Activated CD4-positive, alpha-beta T cell treated with anti-CD3 and anti-CD28 coated beads, Interleukin-2, amount 50 U/mL, for 1 hour (primary cell): ENCODE data around the gene ACD.
"Not testable (repeated sequence)": the region's sequence is repeated elsewhere in the genome, so short reads cannot be mapped to it uniquely, and the experiment has no call there.

Source experiments
- DNase-seq: peaks from one replicate; pipeline ENCODE4 v3.0.0-alpha.2; 2020

The ACD gene

DNA sequence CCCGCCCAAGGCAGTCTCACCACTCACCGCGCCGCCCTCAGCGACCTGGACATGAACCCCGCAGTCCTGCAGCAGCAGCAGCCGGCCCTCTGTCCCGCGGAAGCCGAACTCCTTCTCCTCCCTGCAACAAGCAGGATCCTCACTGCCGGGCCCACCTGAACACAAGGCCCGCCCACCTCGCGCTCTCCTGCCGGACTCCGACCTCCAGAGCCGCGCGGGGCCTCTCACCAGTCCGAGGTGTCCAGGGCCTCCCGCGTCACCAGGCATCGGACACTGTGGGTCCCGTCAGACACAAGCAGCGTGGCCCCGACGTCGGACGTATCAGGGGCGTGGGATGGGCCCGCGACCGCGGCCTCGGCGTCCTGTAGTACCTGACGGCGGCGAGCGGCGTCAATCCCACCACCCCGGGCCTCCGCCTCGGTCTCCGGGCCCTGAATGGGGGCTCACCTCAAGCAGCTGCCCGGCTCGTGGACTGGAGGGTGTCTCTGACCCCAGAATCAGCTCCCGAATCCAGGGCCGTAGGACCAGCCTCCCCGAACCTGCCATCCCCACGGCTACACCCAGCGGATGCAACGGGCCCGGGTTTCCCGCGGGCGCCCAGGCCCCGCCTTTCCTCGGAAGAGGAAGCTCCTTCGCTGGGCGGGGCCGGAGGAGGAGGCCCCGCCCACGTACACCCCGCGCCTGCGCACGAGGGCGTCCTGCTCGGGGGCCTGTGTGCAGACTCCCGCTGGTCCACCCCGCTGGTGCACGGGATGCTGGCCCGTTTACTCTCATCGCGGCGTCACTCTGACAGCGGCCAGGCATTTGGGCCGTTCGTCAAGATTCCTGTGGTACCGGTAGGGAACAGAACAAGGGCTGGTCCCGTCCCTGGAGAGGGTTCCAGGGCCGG, at the start of gene ACD:
ACD (minus strand) TSS at position 586 of the 889 bp plus-strand sequence; CDS start at position 546, 40 bp downstream.
- peak; percentile 89 for DNase-seq

DNA sequence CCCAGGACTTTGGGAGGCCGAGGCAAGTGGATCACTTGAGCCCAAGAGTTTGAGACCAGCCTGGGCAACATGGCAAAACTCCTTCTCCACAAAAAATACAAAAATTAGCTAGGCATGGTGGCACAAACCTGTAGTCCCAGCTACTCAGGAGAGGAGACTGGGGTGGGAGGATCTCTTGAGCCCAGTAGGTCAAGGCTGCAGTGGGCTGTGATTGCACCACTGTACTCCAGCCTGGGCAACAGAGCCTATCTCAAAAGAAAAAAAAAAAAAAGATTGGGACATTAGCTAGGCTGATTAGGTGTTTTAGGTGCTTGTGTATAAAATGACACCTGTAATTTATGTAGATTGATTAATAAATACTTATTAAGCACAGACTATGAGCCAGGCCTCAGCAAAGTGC, 49.0 kb upstream of the ACD start:
- no peak for DNase-seq

DNA sequence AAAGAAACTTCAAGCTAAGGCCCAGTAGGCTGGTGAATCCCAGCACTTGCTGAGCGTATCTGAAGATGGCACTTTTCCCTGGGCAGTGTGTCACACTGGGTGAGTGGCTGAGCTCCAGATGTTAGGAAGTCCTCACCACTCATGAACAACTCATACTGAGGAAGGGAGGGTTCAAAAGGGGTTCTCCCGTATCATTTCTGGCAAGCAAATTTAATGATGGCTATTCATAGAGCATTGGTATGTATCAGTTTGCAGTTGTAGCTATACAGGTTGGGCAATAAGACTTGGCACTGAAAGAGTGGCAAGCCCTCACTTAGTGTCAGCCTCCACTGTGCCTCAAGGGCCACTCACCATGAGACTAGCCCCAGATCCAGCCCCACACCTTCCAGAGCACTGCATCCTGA, 48.3 kb upstream of the ACD start:
- DNase-seq, result no peak

DNA sequence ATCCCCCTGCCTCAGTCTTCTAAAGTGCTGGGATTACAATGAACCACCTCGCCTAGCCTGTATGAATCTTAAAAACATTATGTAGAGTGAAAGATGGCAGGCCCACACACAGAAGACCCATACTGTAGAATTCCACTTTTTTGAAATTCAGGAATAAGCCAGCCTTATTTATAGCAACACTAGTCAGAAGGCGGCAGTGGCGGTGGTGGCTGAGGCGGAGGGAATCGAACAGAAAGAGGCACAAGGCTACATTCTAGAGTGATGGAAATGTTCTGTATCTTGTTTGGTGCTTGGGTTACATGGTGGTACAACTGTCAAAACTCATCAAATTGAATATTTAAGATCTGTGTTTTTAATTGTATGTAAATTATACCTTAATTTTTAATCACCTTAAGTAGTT, 47.7 kb upstream of the ACD start:
- no peak for DNase-seq

DNA sequence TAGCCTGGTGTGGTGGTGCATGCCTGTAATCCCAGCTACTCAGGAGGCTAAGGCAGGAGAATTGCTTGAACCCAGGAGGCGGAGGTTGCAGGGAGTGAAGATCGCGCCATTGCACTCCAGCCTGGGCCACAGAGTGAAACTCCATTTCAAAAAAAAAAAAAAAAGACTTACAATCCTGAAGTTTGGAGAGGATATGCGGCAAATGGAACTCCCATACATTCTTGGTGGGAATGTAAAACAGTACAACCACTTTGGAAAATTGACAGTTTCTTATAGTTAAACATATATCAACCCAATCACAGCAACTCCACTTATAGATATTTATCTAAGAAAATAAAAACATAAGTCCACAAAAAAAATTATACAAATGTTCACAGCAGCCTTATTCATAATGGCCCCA, 47.1 kb upstream of the ACD start:
- no peak for DNase-seq

DNA sequence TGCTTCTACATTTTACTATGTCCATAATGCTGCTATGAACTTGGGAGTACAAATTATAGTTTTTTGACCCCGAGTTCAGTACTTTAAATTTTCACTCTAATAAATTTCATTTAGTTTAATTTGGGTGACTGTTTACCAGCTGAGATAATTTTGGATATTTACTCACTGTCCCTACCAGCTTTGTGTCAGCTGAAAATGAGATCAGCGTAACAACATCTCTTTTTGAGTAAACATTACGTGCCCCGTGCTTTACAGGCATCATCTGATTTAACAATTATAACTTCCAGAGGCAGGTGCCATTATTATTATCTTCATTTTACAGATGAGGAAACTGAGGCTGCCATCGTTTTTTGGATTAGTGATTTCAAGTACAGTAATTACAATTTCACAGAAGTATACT, 44.0 kb upstream of the ACD start:
- DNase-seq, result no peak

DNA sequence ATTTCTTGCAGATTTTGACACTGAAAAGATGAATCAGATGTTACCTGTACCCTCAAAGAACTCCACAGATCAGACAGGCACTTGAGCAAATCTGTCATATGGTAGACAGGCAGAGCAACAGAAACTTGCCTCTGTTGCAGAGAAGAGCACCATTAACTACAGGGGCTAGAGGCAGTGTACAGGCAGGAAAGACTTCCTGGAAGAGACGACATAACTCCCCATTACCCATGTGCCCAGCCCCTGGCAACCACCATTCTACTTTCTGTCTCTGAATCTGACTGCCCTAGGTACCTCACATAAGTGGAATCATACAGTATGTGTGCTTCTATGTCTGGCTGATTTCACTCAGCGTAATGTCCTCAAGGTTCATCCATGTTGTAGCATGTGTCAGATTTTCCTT, 43.6 kb upstream of the ACD start:
- no peak for DNase-seq

DNA sequence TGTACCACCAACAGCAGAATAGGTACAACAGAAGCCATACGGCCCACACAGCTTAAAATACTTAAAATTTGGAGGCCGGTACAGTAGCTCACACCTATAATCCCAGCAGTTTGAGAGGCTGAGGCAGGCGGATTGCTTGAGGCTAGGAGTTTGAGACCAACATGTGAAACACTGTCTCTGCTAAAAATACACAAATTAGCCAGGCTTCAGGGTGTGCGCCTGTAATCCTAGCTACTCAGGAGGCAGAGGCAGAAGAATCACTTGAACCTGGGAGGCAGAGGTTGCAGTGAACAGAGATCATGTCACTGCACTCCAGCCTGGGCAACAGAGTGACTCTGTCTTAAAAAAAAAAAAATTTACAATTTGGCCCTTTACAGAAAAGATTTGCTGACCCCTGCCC, 42.1 kb upstream of the ACD start:
- no peak for DNase-seq

DNA sequence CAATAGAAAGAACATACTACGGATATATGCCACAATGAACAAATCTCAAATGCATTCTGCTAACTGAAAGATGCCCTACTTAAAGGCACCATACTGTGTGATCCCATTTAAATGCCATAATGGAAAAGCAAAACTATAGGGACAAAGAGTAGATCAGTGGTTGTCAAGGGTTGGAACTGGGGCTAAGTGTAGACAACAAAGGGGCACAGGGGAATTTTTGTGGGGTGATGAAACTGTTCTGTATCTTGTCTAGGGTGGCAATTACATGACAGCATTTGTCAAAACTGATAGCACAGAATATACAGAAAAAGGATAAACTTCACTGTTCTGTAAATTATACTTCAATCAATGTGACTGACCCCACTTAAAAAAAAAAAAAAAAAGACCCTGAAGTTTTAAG, 41.4 kb upstream of the ACD start:
- no peak for DNase-seq

DNA sequence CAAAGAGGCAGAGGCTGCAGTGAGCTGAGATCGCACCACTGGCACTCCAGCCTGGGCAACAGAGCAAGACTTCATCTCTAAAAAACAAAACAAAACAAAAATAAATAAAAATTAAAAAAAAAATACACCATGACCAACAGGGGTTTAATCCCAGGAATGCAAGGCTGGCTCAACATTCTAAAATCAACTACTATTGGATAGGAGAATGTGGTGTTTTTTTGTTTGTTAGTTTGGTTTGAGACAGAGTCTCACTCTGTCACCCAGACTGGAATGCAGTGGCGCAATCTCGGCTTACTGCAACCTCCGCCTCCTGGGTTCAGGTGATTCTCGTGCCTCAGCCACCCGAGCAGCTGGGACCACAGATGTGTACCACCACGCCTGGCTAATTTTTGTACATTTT, 39.2 kb upstream of the ACD start:
- DNase-seq, result no peak

DNA sequence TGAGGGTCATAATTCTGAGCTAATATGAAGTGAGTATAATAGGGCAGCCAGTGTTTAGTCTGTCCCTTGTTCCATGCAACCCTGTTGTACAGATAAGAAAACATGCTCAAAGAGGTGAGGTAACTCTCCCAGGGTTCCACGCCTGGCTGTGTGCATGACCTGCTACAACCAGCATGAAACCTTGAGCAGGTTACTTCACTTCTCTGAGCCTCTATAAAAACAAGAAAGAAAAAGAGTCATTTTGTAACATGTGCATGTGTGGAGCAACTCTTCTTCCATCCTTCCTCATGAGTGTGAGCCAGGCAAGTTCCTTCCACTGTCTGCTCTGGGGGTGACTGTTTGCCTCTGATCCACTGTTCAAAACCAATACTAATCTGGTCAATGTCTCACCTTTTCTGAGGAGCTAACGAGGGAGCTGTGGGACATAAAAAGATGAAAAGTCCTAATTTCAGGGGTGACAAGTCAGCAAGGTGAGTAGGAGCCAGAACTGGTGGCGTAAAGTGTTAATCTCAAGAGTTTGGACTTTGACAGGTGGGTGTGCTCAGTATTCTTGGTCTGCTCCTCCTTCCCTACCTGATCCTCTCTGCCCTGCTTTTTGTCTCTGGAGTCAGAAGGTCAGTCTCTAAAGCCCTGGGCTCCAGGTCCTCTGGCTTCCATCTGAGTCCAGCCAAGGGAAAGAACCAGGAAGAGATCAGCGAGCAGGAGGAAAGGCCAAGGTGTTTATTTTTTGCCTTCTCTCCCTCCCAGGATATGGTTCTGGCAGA, 37.5 kb upstream of the ACD start:
- no peak for DNase-seq

DNA sequence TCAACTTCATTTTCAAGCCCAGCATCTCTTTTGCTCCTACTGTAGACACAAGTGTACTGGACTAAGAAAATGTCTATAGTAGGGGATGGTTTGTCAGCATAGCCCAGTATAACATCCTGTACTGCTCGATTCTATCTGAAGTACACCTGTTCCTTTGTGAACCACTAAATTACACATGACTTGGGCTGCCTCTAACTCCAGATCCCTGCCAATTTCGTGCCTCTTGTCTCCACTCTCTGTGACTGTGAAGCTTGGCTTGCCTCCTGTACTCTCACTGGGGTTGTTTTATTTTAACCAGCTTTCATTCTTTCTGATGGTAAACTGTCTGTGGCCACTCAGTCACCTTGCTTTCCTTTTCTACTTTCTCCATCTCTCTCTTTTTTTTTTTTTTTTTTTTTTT, 34.6 kb upstream of the ACD start:
- no peak for DNase-seq

DNA sequence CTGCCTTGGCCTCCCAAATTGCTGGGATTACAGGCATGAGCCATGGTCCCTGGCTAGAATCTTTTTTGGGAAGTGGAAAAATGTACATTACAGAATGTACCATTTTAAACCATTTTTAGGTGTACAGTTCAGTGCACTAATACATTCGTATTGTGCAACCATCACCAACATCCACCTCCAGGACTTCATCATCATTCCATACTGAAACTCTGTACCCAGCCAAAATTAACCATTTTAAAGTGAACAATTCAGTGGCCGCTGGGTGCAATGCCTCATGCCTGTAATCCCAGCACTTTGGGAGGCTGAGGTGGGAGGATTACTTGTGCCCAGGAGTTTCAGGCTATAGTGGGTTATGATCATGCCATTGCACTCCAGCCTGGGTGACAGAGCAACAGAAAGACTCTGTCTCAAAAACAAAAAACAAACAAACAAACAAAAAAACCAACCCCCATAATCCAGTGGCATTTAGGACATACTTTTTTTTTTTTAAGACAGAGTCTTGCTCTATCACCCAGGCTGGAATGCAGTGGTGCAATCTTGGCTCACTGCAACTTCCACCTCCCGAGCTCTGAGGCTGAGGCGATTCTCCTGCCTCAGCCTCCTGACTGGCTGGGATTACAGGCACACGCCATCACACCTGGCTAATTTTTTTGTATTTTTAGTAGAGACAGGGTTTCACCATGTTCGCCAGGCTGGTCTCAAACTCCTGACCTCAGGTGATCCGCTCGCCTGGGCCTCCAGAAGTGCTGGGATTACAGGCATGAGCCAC, 33.6 kb upstream of the ACD start:
- not testable (repeated sequence) for DNase-seq

DNA sequence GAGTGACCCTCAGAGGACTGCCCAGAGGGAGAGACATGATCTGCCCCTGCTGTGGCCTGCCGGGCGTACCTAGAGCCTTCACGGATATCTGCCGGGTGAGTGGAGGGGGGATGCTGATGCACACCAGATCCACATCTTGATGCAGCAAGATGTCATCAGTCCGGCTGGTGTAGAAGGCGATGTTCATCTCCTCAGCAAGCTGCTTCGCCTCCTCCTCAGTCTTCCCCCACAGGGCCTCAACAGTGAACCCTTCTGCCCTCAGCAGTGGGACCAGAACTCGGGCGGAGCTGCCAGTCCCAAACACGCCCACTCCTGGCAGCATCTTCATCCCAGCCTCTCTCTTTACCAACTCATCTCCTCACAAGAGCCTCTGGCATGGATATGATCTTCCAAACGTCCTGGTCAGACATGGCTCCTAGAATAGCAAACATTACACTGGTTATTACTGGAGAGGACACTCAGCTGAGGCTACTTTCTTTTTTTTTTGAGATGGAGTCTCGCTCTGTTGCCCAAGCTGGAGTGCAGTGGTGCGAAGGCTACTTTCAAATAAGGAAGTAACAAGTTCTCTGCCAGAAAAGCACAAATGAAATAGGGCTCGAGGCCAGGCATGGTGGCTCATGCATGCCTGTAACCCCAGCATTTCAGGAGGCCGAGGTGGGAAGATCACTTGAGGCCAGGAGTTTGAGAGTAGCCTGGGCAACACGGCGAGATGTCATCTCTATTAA, 25.5 kb upstream of the ACD start:
- DNase-seq, result no peak

DNA sequence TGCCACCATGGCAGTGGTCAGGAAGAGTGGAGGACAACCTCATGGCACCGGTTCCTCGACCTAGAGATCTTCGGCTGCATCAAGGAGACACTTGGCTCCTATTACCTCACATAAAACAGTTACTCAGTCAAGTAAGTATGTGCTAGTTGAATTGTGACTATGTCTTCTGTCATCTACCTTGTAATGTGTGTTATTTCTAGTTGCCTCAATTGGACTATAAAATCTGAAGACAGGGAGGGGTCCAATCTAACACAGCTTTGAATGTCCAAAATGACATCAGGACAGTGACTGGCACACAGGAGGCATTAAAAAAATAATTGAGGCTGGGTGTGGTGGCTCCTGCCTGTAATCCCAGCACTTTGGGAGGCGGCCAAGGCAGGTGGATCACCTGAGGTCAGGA, 23.7 kb upstream of the ACD start:
- DNase-seq, result no peak

DNA sequence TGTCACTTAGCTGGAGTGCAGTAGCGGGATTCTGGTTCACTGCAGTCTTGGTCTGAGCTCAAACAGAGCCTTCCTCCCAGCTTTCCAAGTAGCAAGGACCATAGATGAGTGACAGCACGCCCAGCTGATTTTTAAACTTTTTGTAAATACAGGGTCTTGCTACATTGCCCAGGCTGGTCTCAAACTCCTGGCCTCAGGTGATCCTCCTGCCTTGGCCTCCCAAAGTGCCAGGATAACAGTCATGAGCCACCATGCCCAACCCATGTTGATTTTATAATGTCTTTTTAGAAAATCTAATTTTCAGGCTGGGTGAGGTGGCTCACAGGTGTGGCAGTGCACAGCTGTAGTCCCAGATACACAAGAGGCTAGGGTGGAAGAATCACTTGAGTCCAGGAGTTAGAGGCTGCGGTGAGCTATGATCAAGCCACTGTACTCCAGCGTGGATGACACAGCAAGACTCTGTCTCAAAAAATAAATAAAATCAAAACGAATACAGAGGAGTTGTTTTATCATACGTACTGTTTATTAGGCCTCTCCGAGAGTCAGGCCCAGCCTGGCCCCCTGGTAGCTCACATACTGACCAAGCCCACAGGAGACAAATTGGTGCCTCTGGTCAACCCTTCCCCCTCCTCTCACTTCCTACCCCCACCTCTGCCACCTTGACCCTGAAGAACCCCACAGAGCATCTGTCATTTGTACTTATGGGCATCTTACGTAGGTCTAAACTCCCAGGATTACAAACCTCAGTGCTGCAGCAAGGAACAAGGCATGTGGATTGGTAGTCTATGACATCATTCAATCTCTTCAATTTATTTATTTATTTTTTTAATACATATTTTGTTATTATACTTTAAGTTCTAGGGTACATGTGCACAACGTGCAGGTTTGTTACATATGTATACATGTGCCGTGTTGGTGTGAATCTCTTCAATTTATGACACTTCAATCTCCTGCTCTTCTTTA, 20.2 kb upstream of the ACD start:
- DNase-seq, result no peak

DNA sequence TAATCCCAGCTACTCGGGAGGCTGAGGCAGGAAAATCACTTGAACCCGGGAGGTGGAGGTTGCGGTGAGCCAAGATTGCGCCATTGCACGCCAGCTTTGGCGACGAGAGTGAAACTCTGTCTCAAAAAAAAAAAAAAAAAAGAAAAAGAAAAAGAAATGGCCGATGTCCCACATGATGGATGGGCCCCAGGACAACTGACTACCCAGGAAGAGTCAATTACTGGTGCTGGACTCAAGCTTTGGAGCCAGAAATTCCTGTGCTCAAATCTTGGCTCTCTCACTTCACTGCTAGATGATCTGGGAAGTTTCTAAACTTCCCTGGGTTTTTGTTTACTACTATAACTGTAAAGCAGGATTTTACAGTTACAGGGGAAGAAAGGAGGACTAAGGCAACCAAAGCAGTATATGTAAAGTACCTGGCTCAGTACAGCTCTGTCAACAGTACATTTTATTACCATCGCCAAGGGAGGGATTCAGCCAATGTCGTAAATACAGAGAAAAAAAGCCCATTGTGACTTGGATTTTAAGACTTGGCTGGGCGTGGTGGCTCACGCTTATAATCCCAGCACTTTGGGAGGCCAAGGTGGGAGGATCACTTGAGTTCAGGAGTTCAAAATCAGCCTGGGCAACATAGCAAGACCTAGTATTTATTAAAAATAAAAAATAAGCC, 18.4 kb upstream of the ACD start:
- no peak for DNase-seq

DNA sequence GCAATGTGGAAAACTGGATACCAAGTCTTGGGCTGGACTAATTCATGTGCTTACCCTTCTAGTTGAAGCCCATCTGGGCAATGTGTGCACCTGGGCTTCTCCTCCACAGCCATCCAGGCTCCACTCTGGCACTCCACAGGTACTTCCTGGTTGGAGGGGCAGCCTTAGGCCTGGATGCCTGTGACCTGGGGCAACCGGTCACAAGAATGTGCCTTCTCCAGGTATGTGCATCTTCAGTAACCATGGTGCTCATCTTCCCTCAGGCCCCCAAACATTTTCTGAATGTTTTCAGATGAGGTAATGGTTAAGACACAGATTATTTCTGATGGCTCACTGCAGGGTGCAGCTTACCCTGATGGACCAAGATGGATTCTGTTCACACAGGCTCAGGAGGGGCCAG, 17.7 kb upstream of the ACD start:
- DNase-seq, result no peak

DNA sequence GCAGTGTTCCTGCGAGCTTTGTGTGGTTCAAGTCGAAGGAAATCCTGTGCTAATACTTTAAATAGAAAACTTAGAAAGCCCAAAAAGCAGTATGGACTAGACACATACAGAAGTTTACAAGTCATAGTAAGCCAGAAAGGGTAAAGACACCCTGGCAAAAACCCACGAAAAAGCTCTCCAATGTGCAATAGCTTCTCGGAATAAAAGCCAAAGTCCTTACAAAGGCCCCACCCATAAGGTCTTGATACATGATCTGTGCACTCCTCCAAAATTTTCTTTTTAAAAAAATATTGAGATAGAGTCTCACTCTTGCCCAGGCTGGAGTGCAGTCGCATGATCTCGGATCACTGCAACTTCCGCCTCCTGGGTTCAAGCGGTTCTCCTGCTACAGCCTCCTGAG, 16.9 kb upstream of the ACD start:
- DNase-seq, result no peak

DNA sequence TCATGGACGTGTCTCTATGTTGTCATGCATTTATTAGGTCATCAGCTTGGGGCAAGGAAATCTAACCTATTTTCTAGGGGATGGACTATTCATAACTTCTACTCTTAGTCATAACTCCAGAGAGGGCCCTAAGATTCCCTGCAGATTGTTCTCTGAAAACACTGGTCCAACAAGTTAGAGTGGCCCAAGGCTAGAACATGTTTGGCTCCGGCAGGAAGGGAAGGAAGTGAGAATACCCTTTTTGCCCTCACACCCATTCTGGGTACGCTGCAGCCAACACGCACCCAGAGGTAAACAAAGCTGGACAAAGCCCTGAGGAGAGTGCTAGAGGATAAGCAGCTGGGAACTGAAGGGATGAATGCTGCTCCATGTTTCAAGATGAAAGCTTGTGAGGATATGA, 16.5 kb upstream of the ACD start:
- no peak for DNase-seq

DNA sequence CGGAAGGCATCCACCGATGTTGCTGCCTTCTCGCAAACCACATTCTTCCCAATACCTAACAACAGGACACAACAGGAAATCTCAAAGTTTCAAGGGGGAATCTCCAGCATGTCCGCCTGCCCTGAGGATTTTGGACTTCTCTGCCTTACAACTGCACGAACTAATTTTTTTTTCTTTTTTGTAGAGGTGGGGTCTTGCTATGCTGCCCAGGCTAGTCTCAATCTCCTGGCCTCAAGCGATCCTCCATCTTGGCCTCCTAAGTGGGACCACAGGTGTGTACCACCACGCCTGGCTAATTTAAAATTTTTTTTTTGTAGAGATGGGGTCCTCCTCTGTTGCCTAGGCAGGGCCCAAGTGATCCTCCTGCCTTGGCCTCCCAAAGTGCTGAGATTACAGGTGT, 15.9 kb upstream of the ACD start:
- DNase-seq, result no peak
